Lower lobe of right lung (tissue), 2 donors: Measurements from ENCODE around the gene ASMT. TPM values are rescaled to one million over a fixed set of nuclear protein-coding genes. Genes with fewer than 3 reads are reported as not detected.

ENCODE experiments used
- ATAC-seq, 2 donors: fragments of 200-7000 bp; cut with Tn5 transposase; one replicate each; pipeline ENCODE4 v1.9.1; 2020 to 2022; ENCODE audit warnings: mild to moderate bottlenecking in 2 of 2, moderate library complexity in 2 of 2
- DNase-seq: peaks from one replicate; pipeline ENCODE4 v3.0.0-alpha.2; 2020
- H3K27ac ChIP-seq: fragments of 200-600 bp; one replicate; pipeline ENCODE4 v1.8.0; 2022
- H3K27me3 ChIP-seq: fragments of 200-600 bp; one replicate; pipeline ENCODE4 v1.8.0; 2022; ENCODE audit warnings: low read depth
- H3K36me3 ChIP-seq: fragments of 200-600 bp; one replicate; pipeline ENCODE4 v1.8.0; 2022; ENCODE audit warnings: mild to moderate bottlenecking
- H3K4me1 ChIP-seq: fragments of 200-600 bp; one replicate; pipeline ENCODE4 v1.8.0; 2022
- H3K4me3 ChIP-seq: fragments of 200-600 bp; one replicate; pipeline ENCODE4 v1.8.0; 2022; ENCODE audit warnings: mild to moderate bottlenecking
- H3K9me3 ChIP-seq: fragments of 200-600 bp; one replicate; pipeline ENCODE4 v1.8.0; 2022
- CTCF ChIP-seq: fragments of 200-600 bp; IDR thresholded peaks from one replicate; pipeline ENCODE4 v1.8.0; 2022; ENCODE audit warnings: antibody characterized with exemption, mild to moderate bottlenecking
- intact Hi-C: fragments of 100-400 bp; cut with DNase I; formaldehyde crosslinking; loops from one replicate; pipeline ENCODE4 v1.11.0; 2022
- total RNA-seq: library from RNA; stranded (reverse); fragmentation: NEBNext Ultra II Directional; extraction: Animal tissue kit (Norgen Biotek cat#: 25700); gene quantifications from one replicate; pipeline ENCODE4 v1.2.1, GENCODE V29; 2021
- donor health status: DM: no; HTN: yes; CAD: no; lungs with severe emphysema.

Gene ASMT
- total RNA-seq, 1 donor from 2014 or later, result not detected

DNA sequence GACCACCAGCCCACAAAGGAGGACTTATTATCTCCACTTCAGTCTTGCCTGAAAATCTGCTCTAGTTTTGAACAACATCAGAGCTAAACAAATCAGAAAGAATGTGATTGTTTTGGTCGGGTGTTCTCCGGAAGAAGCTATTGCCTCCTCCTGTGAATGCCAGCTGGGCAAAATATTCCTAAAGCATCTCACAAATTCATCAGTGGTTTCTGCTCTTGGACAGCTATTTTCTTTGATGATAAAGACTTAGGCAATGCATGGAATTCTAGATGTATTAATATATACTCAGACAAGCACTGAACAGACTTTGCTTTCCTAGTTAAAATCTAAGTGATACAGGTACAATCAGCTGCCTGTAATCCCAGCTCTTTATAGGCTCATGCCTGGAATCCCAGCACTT, 71.8 kb downstream of the ASMT start:
- no peak overlapping the region for H3K27ac ChIP-seq
- no peaks in the 10 kb centered on the region for H3K4me1 ChIP-seq
- DNase-seq (no peak), ATAC-seq (no peak)
- H3K4me3 ChIP-seq, result no peak overlapping the region
- intact Hi-C loops, result no loop called here
- H3K9me3 ChIP-seq, result no peaks in the 10 kb centered on the region
- H3K36me3 ChIP-seq, result no peaks in the 10 kb centered on the region
- no peak for TF ChIP-seq CTCF
- no peaks in the 10 kb centered on the region for H3K27me3 ChIP-seq

Other genes starting within 250 kb of the ASMT start
- gene SLC25A6, start 222.9 kb upstream of the ASMT start, total RNA-seq, result 335 TPM
- 19.1 TPM for gene ASMTL, start 162.2 kb upstream of the ASMT start, total RNA-seq
- 3.0 TPM for gene P2RY8, start 77.9 kb upstream of the ASMT start, total RNA-seq
- gene AKAP17A, start 23.5 kb upstream of the ASMT start, total RNA-seq, result 39.8 TPM